H1 (cell line): Measurements from ENCODE around the gene ZNF726.
"Not testable (repeated sequence)": the region's sequence is repeated elsewhere in the genome, so short reads cannot be mapped to it uniquely, and the experiment has no call there.

ENCODE experiments used
- CEBPB ChIP-seq: IDR thresholded peaks from 2 replicates; pipeline ENCODE4 v1.6.1; 2012; ENCODE audit warnings: low read depth, low read length
- TEAD4 ChIP-seq: IDR thresholded peaks from 2 replicates; pipeline ENCODE4 v1.6.1; 2012; ENCODE audit warnings: low read depth, low read length, inconsistent platforms, mixed read lengths
- TF ChIP-seq, protein P1 (sequence below): IDR thresholded peaks from 2 replicates; pipeline ENCODE4 v1.6.1; 2012; ENCODE audit warnings: inconsistent platforms
- TF ChIP-seq, protein P2 (sequence below): IDR thresholded peaks from 2 replicates; pipeline ENCODE4 v1.6.1; 2012; ENCODE audit warnings: low read length, inconsistent platforms

DNA sequence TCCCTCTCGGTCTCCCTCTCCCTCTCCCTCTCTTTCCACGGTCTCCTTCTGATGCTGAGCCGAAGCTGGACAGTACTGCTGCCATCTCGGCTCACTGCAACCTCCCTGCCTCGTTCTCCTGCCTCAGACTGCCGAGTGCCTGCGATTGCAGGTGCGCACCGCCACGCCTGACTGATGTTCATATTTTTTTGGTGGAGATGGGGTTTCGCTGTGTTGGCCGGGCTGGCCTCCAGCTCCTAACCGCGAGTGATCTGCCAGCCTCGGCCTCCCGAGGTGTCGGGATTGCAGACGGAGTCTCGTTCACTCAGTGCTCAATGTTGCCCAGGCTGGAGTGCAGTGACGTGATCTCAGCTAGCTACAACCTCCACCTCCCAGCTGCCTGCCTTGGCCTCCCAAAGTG is 48.7 kb downstream of the ZNF726 start:
- TF ChIP-seq, protein P1, sequence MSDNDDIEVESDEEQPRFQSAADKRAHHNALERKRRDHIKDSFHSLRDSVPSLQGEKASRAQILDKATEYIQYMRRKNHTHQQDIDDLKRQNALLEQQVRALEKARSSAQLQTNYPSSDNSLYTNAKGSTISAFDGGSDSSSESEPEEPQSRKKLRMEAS, result not testable (repeated sequence)
- TF ChIP-seq, protein P2, sequence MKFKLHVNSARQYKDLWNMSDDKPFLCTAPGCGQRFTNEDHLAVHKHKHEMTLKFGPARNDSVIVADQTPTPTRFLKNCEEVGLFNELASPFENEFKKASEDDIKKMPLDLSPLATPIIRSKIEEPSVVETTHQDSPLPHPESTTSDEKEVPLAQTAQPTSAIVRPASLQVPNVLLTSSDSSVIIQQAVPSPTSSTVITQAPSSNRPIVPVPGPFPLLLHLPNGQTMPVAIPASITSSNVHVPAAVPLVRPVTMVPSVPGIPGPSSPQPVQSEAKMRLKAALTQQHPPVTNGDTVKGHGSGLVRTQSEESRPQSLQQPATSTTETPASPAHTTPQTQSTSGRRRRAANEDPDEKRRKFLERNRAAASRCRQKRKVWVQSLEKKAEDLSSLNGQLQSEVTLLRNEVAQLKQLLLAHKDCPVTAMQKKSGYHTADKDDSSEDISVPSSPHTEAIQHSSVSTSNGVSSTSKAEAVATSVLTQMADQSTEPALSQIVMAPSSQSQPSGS, result not testable (repeated sequence)
- TF ChIP-seq TEAD4, CEBPB: not testable (repeated sequence)
